GM19395 (cell line): ENCODE measurements around the gene SYNGR4.
A peak's percentile ranks its signal among the peaks of the same experiment; 100 is the strongest.
"Not testable (repeated sequence)": the region's sequence is repeated elsewhere in the genome, so short reads cannot be mapped to it uniquely, and the experiment has no call there.

Source experiments
- ATAC-seq: cut with Tn5 transposase; IDR thresholded peaks from one replicate; pipeline ENCODE4 v1.9.1; 2021; ENCODE audit warnings: mild to moderate bottlenecking, moderate library complexity; ENCODE audit not compliant: unreplicated experiment

Gene SYNGR4

GRCh38 chr19:48370955-48371354, 6.8 kb downstream of the SYNGR4 start:
- ATAC-seq, result no peak

DNA sequence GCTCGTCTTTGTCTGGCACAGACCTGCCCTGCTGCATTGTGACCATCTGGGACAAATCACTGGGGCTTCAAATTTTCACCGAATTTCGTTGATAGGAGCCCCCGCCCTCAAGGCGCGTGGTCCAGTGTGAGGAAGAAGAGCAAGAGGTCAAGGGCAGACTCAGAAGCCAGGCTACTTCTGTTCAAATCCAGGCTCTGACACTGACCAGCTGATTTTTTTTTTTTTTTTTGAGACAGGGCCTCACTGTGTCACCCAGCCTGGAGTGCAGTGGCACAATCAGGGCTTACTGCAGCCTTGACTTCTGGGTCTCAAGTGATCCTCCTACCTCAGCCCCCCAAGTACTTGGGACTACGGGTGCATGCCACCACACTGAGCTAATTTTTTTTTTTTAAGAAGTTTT, 7.2 kb downstream of the SYNGR4 start:
- no peak for ATAC-seq

DNA sequence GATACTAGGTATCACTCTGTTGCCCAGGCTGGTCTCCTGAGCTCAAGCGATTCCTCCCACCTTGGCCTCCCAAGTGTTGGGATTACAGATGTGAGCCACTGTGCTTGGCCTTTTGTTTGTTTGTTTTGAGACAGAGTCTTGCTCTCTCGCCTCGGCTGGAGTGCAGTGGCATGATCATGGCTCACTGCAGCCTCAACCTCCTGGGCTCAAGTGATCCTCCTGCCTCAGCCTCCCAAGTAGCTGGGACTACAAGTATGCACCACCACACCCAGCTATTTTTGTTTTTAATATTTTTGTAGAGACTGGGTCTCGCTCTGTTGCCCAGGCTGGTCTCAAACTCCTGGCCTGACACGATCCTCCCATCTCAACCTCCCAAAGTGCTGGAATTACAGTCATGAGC, 7.6 kb downstream of the SYNGR4 start:
- not testable (repeated sequence) for ATAC-seq

GRCh38 chr19:48372904-48373303, 8.7 kb downstream of the SYNGR4 start:
- ATAC-seq, result no peak

DNA sequence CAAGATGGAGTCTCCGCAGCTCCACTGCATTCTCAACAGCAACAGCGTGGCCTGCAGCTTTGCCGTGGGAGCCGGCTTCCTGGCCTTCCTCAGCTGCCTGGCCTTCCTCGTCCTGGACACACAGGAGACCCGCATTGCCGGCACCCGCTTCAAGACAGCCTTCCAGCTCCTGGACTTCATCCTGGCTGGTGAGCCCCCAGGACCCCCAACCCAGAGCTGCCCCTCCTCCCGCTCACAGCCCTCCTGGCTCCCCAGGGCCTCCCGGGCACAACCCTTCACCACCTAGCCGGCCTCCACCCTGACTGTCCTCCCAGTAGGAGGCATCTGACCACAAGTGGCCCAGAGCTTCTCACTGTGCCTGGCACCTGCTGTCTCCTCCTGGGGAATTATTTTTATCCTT, 9.4 kb downstream of the SYNGR4 start:
- no peak for ATAC-seq

DNA sequence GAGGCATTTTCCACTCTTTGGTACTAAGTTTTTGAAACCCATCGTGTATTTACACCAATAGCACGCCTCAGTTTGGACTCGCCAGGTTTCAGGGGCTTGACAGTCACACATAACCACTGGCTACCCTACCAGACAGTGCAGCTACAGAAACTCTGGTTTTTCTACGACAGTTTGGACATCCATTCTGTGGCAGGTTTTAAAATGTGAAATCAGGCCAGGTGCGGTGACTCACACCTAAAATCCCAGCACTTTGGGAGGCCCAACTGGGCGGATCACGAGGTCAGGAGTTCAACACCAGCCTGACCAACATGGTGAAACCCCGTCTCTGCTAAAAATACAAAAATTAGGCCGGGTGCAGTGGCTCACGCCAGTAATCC, 14.0 kb downstream of the SYNGR4 start:
- no peak for ATAC-seq

- no peak for ATAC-seq
Observed at GRCh38 chr19:48379058-48379457, 14.9 kb downstream of the SYNGR4 start.

DNA sequence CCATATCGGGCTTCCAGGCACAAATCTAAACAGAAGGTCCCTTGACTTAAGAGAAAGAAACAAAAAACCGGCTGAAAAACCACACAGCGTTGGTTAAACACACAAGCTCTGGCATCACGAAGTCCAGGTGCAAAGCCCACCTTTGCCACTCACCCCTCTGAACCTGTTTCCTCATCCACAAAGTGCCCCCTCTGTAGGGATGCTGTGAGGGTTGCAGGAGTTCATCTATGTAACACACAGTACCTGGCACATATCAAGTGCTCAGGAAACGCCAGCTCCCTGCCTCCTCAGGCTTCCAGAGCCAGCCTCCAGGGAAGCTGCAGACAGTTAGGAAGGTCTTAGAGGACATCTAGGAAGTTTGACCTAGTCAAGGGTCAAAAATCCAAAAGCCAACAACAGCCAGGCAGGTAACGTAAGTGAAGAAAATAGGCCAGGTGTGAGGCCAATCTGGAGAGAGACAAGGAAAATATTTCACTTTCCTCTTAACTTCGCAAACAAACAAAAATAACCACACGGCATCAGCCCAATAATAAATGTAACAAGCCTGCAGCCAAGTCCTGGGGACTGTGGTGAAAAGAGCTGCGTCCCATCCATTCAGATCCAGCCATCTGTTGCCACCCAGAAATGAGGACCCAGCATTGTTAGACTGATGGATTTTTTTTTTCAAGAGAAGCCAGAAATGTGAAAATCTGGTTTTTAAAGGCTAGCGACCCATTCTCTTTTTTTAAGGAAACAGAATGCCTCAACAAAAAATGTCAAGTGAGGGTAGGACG, 17.2 kb downstream of the SYNGR4 start:
- no peak for ATAC-seq

DNA sequence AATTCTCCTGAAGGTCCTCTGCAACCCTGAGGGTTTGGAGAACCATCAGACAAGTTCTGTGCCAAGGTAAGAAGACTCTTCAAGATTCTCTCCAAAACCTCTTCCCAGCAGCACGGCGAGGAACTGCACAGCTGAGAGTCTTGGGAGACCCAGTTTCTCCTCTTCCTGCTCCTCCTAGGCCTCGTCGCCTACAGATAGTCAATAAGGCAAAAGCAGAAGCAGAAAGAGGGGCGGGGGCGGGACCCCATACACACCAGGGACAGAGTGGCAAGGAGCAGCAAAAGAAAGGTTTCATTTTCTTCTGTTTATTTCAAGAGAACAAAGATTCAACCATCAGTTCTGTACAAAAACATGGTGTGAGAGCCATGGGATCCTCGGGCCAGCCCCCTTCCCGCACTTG, 18.1 kb downstream of the SYNGR4 start:
- no peak for ATAC-seq

- no peak for ATAC-seq
Observed at GRCh38 chr19:48385461-48386087, 21.4 kb downstream of the SYNGR4 start.

GRCh38 chr19:48386981-48387380, 22.8 kb downstream of the SYNGR4 start:
- ATAC-seq, result no peak

- peak; percentile 58 for ATAC-seq
Observed at GRCh38 chr19:48390188-48391099, 26.3 kb downstream of the SYNGR4 start.

DNA sequence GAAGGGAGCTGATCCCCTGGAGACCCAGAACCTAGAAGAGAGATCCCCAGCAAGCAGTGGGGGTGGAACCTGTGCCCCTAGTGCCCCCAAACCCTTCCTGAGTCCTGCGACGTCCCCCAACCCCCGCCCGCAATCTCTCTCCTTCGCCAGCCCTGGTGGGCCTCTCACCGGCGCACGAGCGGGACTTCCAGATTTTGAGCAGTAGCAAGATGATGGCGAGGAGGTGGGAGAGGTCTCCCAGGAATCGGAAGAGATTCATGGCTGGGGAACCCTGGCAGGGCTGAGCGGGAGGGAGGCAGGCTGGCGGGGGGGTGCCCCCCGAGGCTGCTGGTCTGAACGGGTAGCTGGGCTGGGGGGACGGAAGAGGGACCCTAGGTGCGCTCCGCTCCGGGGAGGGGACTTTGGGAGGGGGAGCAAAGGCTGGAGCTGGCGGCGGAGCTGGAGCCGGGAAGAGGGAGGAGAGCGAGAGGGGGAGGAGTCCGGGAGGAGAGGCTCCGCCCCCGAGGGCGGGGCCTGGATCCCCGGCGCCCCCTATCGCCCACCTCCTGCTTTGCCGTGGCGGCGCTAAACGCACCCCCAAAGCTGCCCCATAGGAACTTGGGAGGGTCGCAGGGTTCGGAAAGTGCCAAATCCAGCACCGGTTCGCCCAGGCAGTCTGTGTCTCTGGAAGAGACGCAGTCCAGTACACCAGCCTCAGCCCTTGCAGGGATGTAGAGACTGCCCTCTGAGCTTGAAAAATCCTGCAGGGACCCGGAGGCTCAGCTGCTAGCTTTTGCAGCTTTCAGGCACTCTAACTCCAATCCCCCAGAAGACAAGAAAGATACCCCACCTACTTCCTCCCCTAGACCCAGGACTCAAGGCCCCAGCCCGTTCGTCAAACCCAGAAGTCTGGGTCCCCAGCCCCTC, 27.2 kb downstream of the SYNGR4 start, which contains the start of gene KDELR1:
KDELR1 (minus strand) TSS at position 452 of the 906 bp plus-strand sequence; CDS start at position 259, 193 bp downstream.
- peak; percentile 65 for ATAC-seq

DNA sequence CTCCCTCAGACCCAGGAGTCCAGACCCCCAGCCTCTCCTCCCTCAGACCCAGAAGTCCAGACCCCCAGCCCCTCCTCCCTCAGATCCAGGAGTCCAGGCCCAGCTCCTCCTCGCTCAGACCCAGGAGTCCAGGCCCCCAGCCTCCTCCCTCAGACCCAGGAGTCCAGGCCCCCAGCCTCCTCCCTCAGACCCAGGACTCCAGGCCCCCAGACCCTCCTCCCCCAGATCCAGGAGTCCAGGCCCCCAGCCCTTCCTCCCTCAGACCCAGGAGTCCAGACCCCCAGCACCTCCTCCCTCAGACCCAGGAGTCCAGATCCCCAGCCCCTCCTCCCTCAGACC, 27.8 kb downstream of the SYNGR4 start:
- not testable (repeated sequence) for ATAC-seq

- ATAC-seq, result no peak
Observed at GRCh38 chr19:48392860-48393558, 28.8 kb downstream of the SYNGR4 start.

GRCh38 chr19:48393559-48394330, 29.6 kb downstream of the SYNGR4 start, which contains the start of gene GRIN2D:
TSS of gene GRIN2D (plus strand) at chr19:48393668. CDS start at chr19:48398393, 4,725 bp downstream.
- no peak for ATAC-seq

- ATAC-seq, result no peak
Observed at GRCh38 chr19:48394331-48395169, 30.4 kb downstream of the SYNGR4 start.

DNA sequence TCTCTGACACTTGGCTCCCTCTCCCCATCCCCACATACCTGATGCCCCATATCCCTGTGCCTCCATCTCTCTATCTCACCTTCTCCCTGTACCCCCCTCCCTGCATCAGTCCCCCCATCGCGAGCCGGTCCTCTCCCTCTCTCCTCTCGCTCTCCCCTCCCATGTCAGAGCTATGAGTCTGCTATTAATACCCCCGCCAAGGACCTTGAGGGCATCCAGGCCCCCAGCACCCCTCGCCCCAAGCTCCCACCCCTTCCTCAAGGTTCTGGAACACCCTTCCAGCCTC, 30.9 kb downstream of the SYNGR4 start:
- no peak for ATAC-seq
